KBM-7 (cell line): ENCODE results near the gene RACK1.

ENCODE experiments used
- DNase-seq: peaks from one replicate; pipeline ENCODE4 v3.0.0-alpha.2; 2015
- in situ Hi-C: fragments of 300-500 bp; cut with MboI; formaldehyde crosslinking; loops from 2 replicates; pipeline ENCODE4 v1.14.3; 2020; ENCODE audit warnings: low sequenced_read_pairs, low pct_unique_long_range_greater_than_20kb, mixed read lengths

Gene RACK1

GRCh38 chr5:181235689-181236366, 7.9 kb downstream of the RACK1 start:
- in situ Hi-C loops: no loop called here
- no peak for DNase-seq

- in situ Hi-C loops: no loop called here
- DNase-seq: no peak
Observed at GRCh38 chr5:181235323-181235688, 8.4 kb downstream of the RACK1 start.

- DNase-seq: no peak
- in situ Hi-C loops: no loop called here
Observed at GRCh38 chr5:181234455-181235306, 9.0 kb downstream of the RACK1 start.

GRCh38 chr5:181233801-181234454, 9.8 kb downstream of the RACK1 start:
- in situ Hi-C loops: no loop called here
- DNase-seq: no peak

- in situ Hi-C loops: no loop called here
- no peak for DNase-seq
Observed at GRCh38 chr5:181233088-181233800, 10.5 kb downstream of the RACK1 start.

- no peak for DNase-seq
- in situ Hi-C loops: no loop called here
Observed at GRCh38 chr5:181232593-181232992, 11.1 kb downstream of the RACK1 start.

- DNase-seq: no peak
- in situ Hi-C loops: no loop called here
Observed at GRCh38 chr5:181231432-181231831, 12.3 kb downstream of the RACK1 start.

- in situ Hi-C loops: no loop called here
- no peak for DNase-seq
Observed at GRCh38 chr5:181230551-181230950, 13.2 kb downstream of the RACK1 start.

- DNase-seq: no peak
- in situ Hi-C loops: no loop called here
Observed at GRCh38 chr5:181229996-181230395, 13.7 kb downstream of the RACK1 start.

- in situ Hi-C loops: no loop called here
Observed at GRCh38 chr5:181224390-181225229, 19.1 kb downstream of the RACK1 start.

GRCh38 chr5:181223729-181224389, 19.8 kb downstream of the RACK1 start:
- in situ Hi-C loops: no loop called here
- DNase-seq: no peak

More at GRCh38 chr5:181224390-181225229, 19.1 kb downstream of the RACK1 start:
- DNase-seq: peak; percentile 44

- peak; percentile 99 for DNase-seq
- in situ Hi-C loops: no loop called here
Observed at GRCh38 chr5:181223058-181223728, 20.5 kb downstream of the RACK1 start, which contains the start of gene TRIM41. TRIM41 (plus strand) TSS chr5:181223281; CDS start chr5:181224000, 719 bp downstream.

GRCh38 chr5:181222630-181223057, 21.1 kb downstream of the RACK1 start:
- DNase-seq: no peak
- in situ Hi-C loops: no loop called here

GRCh38 chr5:181221792-181222629, 21.7 kb downstream of the RACK1 start:
- in situ Hi-C loops: no loop called here
- peak; percentile 96 for DNase-seq

GRCh38 chr5:181221105-181221791, 22.5 kb downstream of the RACK1 start:
- in situ Hi-C loops: no loop called here
- peak; percentile 81 for DNase-seq

GRCh38 chr5:181220178-181220515, 23.6 kb downstream of the RACK1 start:
- in situ Hi-C loops: no loop called here
- no peak for DNase-seq
